Esophagus (tissue), 2 donors: ENCODE data around the gene ACSM3. TPM values are rescaled to one million over a fixed set of nuclear protein-coding genes. Genes with fewer than 3 reads are reported as not detected.
"Not testable (repeated sequence)": the region's sequence is repeated elsewhere in the genome, so short reads cannot be mapped to it uniquely, and the experiment has no call there.

Experiments
- H3K27ac ChIP-seq, 2 donors: one replicate each; pipeline ENCODE4 v1.5.1; 2013; ENCODE audit warnings: low read depth in 2 of 2, mild to moderate bottlenecking in 2 of 2, inconsistent platforms in 1 of 2, low read length in 1 of 2, moderate library complexity in 1 of 2
- H3K27me3 ChIP-seq, 2 donors: one replicate each; pipeline ENCODE4 v1.6.1; 2013; ENCODE audit warnings: low read length in 2 of 2, control low read depth in 1 of 2, mild to moderate bottlenecking in 1 of 2; ENCODE audit not compliant: insufficient read depth in 2 of 2, control insufficient read depth in 1 of 2
- H3K36me3 ChIP-seq, 2 donors: one replicate each; pipeline ENCODE4 v1.6.1; 2013; ENCODE audit warnings: low read length in 1 of 2; ENCODE audit not compliant: control insufficient read depth in 2 of 2, insufficient read depth in 2 of 2
- H3K4me1 ChIP-seq, 2 donors: one replicate each; pipeline ENCODE4 v1.6.1; 2013; ENCODE audit warnings: low read length in 1 of 2; ENCODE audit not compliant: control insufficient read depth in 2 of 2, insufficient read depth in 2 of 2
- H3K4me3 ChIP-seq, 2 donors: one replicate each; pipeline ENCODE4 v1.5.1; 2013; ENCODE audit warnings: low read length in 2 of 2, mild to moderate bottlenecking in 2 of 2, low read depth in 1 of 2, moderate library complexity in 1 of 2
- H3K9me3 ChIP-seq, 2 donors: one replicate each; pipeline ENCODE4 v1.6.1; 2013; ENCODE audit warnings: mild to moderate bottlenecking in 2 of 2, low read depth in 1 of 2, low read length in 1 of 2, moderate library complexity in 1 of 2; ENCODE audit not compliant: control insufficient read depth in 2 of 2, insufficient read depth in 1 of 2
- WGBS, 2 donors: extraction: QIAGEN DNeasy Blood & Tissue Kit; methylation state at CpG; one replicate each; pipeline ENCODE4 v1.1.7; 2013; 5-methylcytosine and 5-hydroxymethylcytosine counted together
- polyA plus RNA-seq, 2 donors: library from polyadenylated mRNA; stranded (reverse); fragments of 200-250 nt; gene quantifications; one replicate each; pipeline ENCODE4 v1.2.3, GENCODE V29; 2013
- donor health status: healthy with polysubstance abuse.
- donor health status: Bipolar disorder and iron deficiency.

Gene ACSM3, protein sequence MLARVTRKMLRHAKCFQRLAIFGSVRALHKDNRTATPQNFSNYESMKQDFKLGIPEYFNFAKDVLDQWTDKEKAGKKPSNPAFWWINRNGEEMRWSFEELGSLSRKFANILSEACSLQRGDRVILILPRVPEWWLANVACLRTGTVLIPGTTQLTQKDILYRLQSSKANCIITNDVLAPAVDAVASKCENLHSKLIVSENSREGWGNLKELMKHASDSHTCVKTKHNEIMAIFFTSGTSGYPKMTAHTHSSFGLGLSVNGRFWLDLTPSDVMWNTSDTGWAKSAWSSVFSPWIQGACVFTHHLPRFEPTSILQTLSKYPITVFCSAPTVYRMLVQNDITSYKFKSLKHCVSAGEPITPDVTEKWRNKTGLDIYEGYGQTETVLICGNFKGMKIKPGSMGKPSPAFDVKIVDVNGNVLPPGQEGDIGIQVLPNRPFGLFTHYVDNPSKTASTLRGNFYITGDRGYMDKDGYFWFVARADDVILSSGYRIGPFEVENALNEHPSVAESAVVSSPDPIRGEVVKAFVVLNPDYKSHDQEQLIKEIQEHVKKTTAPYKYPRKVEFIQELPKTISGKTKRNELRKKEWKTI
- polyA plus RNA-seq = 1 to 10 TPM; 3.3 to 6.3 TPM

GRCh38 chr16:20763461-20764232 lies at the start of gene ACSM3:
ACSM3 (plus strand) TSS chr16:20764014; CDS start chr16:20770035, 6,021 bp downstream.
- Histone ChIP-seq H3K4me1 (no peaks in the 10 kb centered on the region), H3K27me3 (no peaks in the 10 kb centered on the region), H3K9me3 (no peaks in the 10 kb centered on the region), H3K27ac (peak within 1 kb of the TSS; percentile 62 to 81), H3K36me3 (no peaks in the 10 kb centered on the region), H3K4me3 (peak within 1 kb of the TSS; percentile 38 to 68)
- WGBS, 2 donors = 7 to 8% methylated on average over 10 of the region's 10 CpGs

DNA sequence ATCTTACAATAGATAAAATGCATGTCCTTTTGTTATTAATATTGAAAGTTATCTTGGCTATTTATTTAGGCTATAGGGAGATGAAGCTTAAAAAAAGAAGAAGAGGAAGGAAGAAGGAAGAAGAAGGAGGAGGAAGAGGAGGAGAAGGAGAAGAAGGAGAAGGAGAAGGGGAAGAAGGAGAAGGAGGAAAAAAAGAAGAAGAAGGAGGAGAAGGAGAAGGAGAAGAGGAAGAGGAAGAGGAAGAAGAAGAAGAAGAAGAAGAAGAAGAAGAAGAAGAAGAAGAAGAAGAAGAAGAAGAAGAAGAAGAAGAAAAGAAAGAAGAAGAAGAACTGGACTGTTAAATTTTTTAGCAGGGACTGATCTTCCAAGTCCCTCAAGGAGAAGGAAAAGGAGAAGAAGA lies 46.1 kb upstream of the ACSM3 start:
- not testable (repeated sequence) for H3K27me3 ChIP-seq

DNA sequence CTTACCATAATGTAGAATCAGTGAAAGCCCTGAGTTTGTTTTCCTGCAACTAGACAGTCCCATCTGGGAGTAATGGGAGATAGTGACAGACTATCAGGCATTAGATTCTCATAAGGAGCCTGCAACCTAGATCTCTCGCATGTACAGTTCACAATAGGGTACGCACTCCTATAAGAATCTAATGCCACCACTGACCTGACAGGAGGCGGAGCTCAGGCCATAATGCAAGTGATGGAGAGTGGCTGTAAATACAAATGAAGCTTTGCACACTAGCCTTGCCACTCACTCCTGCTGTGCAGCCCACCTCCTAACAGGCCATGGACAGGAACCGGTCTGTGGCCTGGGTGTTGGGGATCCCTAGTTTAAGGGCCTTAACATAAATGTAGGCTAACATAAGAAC lies 43.6 kb upstream of the ACSM3 start:
- 91 to 92% methylated on average over 4 of the region's 4 CpGs for whole genome bisulfite sequencing, 2 donors
- Histone ChIP-seq H3K4me3 (no peak overlapping the region), H3K4me1 (no peaks in the 10 kb centered on the region), H3K27me3 (no peaks in the 10 kb centered on the region), H3K9me3 (no peaks in the 10 kb centered on the region), H3K27ac (no peak overlapping the region), H3K36me3 (no peaks in the 10 kb centered on the region)

More for the DNA sequence above, 46.1 kb upstream of the ACSM3 start:
- H3K4me3 ChIP-seq, H3K36me3 ChIP-seq, H3K4me1 ChIP-seq, H3K27ac ChIP-seq, H3K9me3 ChIP-seq: not testable (repeated sequence)

DNA sequence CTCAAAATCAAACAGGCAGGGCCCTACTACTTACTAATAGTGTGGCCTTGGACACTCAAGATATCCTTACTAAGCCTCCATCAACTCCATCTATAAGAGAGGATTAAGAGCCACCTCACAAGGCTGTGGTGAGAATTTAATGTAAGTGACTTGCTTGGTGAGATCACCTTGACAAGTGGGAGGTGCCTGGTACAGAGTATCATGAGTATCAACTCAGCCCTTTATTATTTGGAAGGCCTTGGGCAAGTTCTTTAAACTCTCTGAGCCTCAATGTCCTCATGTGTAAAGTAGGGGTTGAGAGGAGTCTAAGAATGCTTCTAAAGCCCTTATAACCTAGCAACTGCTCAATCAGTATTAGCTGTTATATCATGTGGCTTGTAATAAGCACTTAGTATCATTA lies 37.2 kb upstream of the ACSM3 start:
- Histone ChIP-seq H3K27me3 (no peaks in the 10 kb centered on the region), H3K36me3 (peaks cover 0 to 4% of the 10 kb centered on the region in 2 donors), H3K27ac (no peak overlapping the region), H3K4me1 (no peaks in the 10 kb centered on the region), H3K9me3 (no peaks in the 10 kb centered on the region), H3K4me3 (no peak overlapping the region)

DNA sequence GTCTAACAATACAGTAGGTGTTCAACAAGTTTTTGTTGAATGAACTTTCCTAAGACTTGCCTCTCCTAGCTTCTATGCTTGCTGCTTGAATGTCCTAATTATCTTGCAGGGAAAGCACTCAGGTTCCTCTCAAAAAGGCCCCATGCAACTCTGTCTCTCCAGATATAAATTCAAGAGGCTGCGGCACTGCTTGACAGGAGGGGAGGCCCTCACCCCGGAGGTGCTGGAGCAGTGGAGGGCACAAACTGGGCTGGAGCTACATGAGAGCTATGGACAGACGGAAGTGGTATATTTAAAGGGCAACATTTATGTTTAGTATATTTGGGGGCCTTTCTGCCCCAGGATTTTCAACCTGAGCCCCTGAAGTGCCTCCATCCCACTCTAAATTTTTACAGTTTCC lies 36.6 kb upstream of the ACSM3 start:
- no peak overlapping the region for H3K27ac ChIP-seq
- H3K4me1 ChIP-seq = no peaks in the 10 kb centered on the region
- WGBS, 2 donors = 87 to 90% methylated on average over 3 of the region's 3 CpGs
- no peaks in the 10 kb centered on the region for H3K27me3 ChIP-seq
- H3K4me3 ChIP-seq = no peak overlapping the region
- peaks cover 0 to 4% of the 10 kb centered on the region in 2 donors for H3K36me3 ChIP-seq
- no peaks in the 10 kb centered on the region for H3K9me3 ChIP-seq

DNA sequence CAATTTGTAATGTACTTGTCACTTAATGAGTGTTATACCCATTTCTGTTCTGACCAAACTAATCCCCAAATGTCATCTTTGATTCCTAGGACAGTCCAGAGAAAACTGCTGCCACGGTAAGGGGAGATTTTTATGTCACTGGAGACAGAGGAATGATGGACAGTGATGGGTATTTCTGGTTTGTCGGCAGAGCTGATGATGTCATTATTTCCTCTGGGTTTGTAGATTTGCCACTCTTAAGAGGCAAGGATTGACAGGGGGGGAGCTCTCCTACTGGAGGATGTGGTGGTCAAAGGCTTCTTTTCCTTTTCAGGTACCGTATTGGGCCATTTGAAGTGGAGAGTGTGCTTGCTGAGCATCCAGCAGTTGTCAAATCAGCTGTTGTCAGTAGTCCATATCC lies 34.7 kb upstream of the ACSM3 start:
- Histone ChIP-seq H3K27me3 (no peaks in the 10 kb centered on the region), H3K4me1 (no peaks in the 10 kb centered on the region), H3K27ac (no peak overlapping the region), H3K36me3 (peaks cover 0 to 4% of the 10 kb centered on the region in 2 donors), H3K9me3 (no peaks in the 10 kb centered on the region), H3K4me3 (no peak overlapping the region)
- WGBS, 2 donors = 76 to 80% methylated on average over 3 of the region's 3 CpGs

DNA sequence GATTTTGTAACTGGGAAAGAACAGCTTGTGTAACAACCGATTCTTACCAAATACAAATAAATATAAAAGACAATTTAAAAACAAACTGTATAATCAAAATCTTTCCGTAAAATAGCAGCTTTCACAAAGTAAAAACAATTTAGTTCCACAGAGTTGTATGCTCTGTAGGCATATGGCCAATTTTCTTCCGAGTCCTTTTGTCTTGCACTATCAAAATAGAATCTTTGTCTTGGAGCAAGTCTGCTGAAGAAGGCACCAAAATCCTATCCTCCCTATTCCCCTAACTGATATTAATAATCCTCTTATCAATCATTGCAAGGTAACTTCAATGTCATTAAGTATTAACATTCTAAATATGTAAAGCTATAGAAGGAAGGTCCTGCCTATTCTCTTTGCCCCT lies 29.8 kb upstream of the ACSM3 start:
- Histone ChIP-seq H3K36me3 (peaks cover 7 to 13% of the 10 kb centered on the region in 2 donors), H3K27ac (no peak overlapping the region), H3K9me3 (no peaks in the 10 kb centered on the region), H3K27me3 (no peaks in the 10 kb centered on the region), H3K4me3 (no peak overlapping the region), H3K4me1 (no peaks in the 10 kb centered on the region)
- WGBS, 2 donors = 68 to 81% methylated on average over 3 of the region's 3 CpGs

DNA sequence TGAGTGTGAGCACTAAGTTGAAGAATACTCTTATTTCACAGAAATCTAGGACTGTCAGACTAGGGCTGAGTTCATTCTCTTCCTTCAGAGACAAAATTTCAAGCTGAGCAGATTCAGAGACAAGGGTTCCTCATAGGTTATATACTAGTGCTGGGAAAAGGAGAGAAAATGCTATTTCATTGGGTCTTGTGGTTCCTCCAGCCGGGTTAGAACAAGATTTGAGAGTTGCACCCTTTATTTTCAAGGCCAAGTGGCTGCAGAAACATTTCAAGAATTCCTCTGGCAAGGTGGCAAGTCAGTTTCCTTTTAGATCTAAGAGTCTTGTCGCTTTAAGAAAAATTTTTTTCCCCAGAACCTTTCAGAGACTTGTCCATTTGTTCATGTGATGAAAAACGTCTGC lies 29.0 kb upstream of the ACSM3 start:
- peaks cover 0 to 4% of the 10 kb centered on the region in 2 donors for H3K4me1 ChIP-seq
- no peak overlapping the region for H3K27ac ChIP-seq
- no peak overlapping the region for H3K4me3 ChIP-seq
- H3K9me3 ChIP-seq = no peaks in the 10 kb centered on the region
- H3K27me3 ChIP-seq = no peaks in the 10 kb centered on the region
- H3K36me3 ChIP-seq = peaks cover 7 to 13% of the 10 kb centered on the region in 2 donors
- WGBS, 2 donors = 51 to 64% methylated on average over 3 of the region's 3 CpGs

DNA sequence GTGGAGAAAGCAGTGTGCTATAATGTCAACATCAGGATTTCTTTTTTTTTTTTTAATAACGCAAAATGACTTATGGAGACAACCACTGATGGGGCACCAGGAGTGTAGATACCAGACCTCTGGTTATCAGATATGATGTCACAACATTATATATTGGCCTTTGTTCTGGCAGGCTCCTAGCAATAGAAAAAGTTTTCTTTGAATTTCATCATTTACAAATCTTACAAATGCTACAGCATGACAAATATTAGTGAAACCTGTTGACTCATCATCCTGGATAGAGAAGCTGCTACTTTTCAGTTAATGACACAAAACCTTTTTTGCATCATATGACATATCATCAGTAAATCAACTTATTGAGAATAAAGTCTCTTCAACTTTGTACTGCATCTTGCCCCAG lies 28.3 kb upstream of the ACSM3 start:
- Histone ChIP-seq H3K4me3 (no peak overlapping the region), H3K36me3 (peaks cover 3 to 13% of the 10 kb centered on the region in 2 donors), H3K27me3 (no peaks in the 10 kb centered on the region), H3K27ac (no peak overlapping the region), H3K4me1 (peaks cover 3 to 9% of the 10 kb centered on the region in 2 donors), H3K9me3 (no peaks in the 10 kb centered on the region)
- WGBS, 2 donors = 76 to 89% methylated on average over 1 of the region's 1 CpG
